A549 (cell line): ENCODE results near the gene UBE2U. TPM values are rescaled to one million over a fixed set of nuclear protein-coding genes. Genes with fewer than 3 reads are reported as not detected.

Source experiments
- ATAC-seq, 2 experiments: fragments of 200-7000 bp in 1 of 2; fragments of >200 bp in 1 of 2; cut with Nextera tagmentation in 1 of 2; cut with Tn5 transposase in 1 of 2; 3 replicates each; pipeline versions ENCODE4 v1.8.0 to v1.9.1; 2018 to 2020; ENCODE audit warnings: mild to moderate bottlenecking in 1 of 2, moderate library complexity in 1 of 2
- CTCF ChIA-PET: fragments of 300-600 bp; sonication (Branson Sonifier 250); formaldehyde crosslinking; extraction: SDS; loops from one replicate; lab custom pipeline; 2021; ENCODE audit warnings: antibody characterized with exemption, inconsistent platforms; lab: Yijun Ruan, JAX
- POLR2A ChIA-PET: fragments of 350-600 bp; formaldehyde crosslinking; extraction: SDS; loops from one replicate; lab custom pipeline; 2021; ENCODE audit warnings: antibody characterized with exemption, inconsistent platforms; lab: Yijun Ruan, JAX
- DNase-seq, 2 experiments: peaks; one replicate each; pipeline versions ENCODE4 v3.0.0 to v3.0.0-alpha.2; 2011 to 2016; ENCODE audit warnings: low read depth in 1 of 2, low spot score in 1 of 2
- FAIRE-seq: peaks from 2 replicates; lab custom pipeline; 2011; peaks lifted over from hg19 to GRCh38; lab: Jason Lieb, UNC
- H3K27ac ChIP-seq, 2 experiments: fragments of >200 bp; sonication (Bioruptor Twin); formaldehyde crosslinking; 3 replicates each; pipeline ENCODE4 v1.5.1; 2016 to 2017
- H3K4me1 ChIP-seq: fragments of >200 bp; sonication (Bioruptor Twin); formaldehyde crosslinking; 3 replicates; pipeline ENCODE4 v1.6.1; 2016
- H3K4me2 ChIP-seq: fragments of >200 bp; sonication (Bioruptor Twin); formaldehyde crosslinking; 3 replicates; pipeline ENCODE4 v1.6.1; 2016
- H3K4me3 ChIP-seq: fragments of >200 bp; sonication (Bioruptor Twin); formaldehyde crosslinking; 3 replicates; pipeline ENCODE4 v1.5.1; 2016
- H3K9me3 ChIP-seq: fragments of >200 bp; sonication (Bioruptor Twin); formaldehyde crosslinking; 3 replicates; pipeline ENCODE4 v1.6.1; 2016
- BHLHE40 ChIP-seq: IDR thresholded peaks from 2 replicates; pipeline ENCODE4 v1.6.1; 2012; ENCODE audit warnings: low read depth, low read length, inconsistent platforms
- CHD2 ChIP-seq: fragments of 150-350 bp; IDR thresholded peaks from 2 replicates; pipeline ENCODE4 v1.6.1; 2014; ENCODE audit warnings: low read length; ENCODE audit not compliant: partially characterized antibody
- EHMT2 ChIP-seq: fragments of 200-600 bp; sonication (generic); IDR thresholded peaks from 2 replicates; pipeline ENCODE4 v1.6.1; 2016; ENCODE audit warnings: antibody characterized with exemption, low read depth, mild to moderate bottlenecking, moderate library complexity
- EP300 ChIP-seq, 2 experiments: fragments of >200 bp; sonication (Bioruptor Twin); formaldehyde crosslinking; IDR thresholded peaks; 2 replicates in 1 of 2; 3 replicates in 1 of 2; pipeline ENCODE4 v1.6.1; 2016 to 2017
- ESRRA ChIP-seq: fragments of 150-350 bp; IDR thresholded peaks from 2 replicates; pipeline ENCODE4 v1.6.1; 2014; ENCODE audit warnings: mild to moderate bottlenecking, low read length, borderline replicate concordance
- FOSL2 ChIP-seq, 2 experiments: fragments of 450-650 bp in 1 of 2; fragments of >200 bp in 1 of 2; sonication (Bioruptor Twin) in 1 of 2; formaldehyde crosslinking; IDR thresholded peaks; 2 replicates each; pipeline versions ENCODE4 v1.5.0 to v1.6.1; 2016 to 2020; ENCODE audit warnings: mild to moderate bottlenecking in 1 of 2, moderate library complexity in 1 of 2
- HDAC2 ChIP-seq: fragments of 200-600 bp; sonication (generic); IDR thresholded peaks from 2 replicates; pipeline ENCODE4 v1.6.1; 2016
- HEYL ChIP-seq: fragments of 250-450 bp; sonication (Bioruptor Pico); IDR thresholded peaks from 2 replicates; pipeline ENCODE4 v1.8.0; 2021; ENCODE audit warnings: mild to moderate bottlenecking, moderate library complexity
- KDM1A ChIP-seq: fragments of 200-600 bp; sonication (generic); IDR thresholded peaks from 2 replicates; pipeline ENCODE4 v1.6.1; 2016; ENCODE audit warnings: low read depth, mild to moderate bottlenecking
- KDM5A ChIP-seq: fragments of 200-600 bp; sonication (generic); IDR thresholded peaks from 2 replicates; pipeline ENCODE4 v1.6.1; 2016; ENCODE audit warnings: antibody characterized with exemption, mild to moderate bottlenecking
- NPAS2 ChIP-seq: fragments of 250-450 bp; sonication (Bioruptor Pico); IDR thresholded peaks from 2 replicates; pipeline ENCODE4 v1.8.0; 2022; ENCODE audit warnings: mild to moderate bottlenecking, moderate library complexity, borderline replicate concordance
- NR3C1 ChIP-seq: fragments of >200 bp; sonication (Bioruptor Twin); formaldehyde crosslinking; IDR thresholded peaks from 3 replicates; pipeline ENCODE4 v1.6.1; 2017
- RARB ChIP-seq: fragments of 250-450 bp; sonication (Bioruptor Pico); IDR thresholded peaks from 2 replicates; pipeline ENCODE4 v1.8.0; 2021; ENCODE audit warnings: mild to moderate bottlenecking, moderate library complexity
- SMC3 ChIP-seq: fragments of >200 bp; sonication (Bioruptor Twin); formaldehyde crosslinking; IDR thresholded peaks from 3 replicates; pipeline ENCODE4 v1.6.1; 2018; ENCODE audit warnings: inconsistent platforms
- ZC3H11A ChIP-seq: fragments of 450-650 bp; IDR thresholded peaks from 2 replicates; pipeline ENCODE4 v1.6.1; 2014; ENCODE audit warnings: antibody characterized with exemption, mild to moderate bottlenecking
- ZFP36 ChIP-seq: fragments of 450-650 bp; IDR thresholded peaks from 2 replicates; pipeline ENCODE4 v1.6.1; 2014; ENCODE audit warnings: borderline replicate concordance; ENCODE audit not compliant: partially characterized antibody
- ZNF302 ChIP-seq: fragments of 250-450 bp; sonication (Bioruptor Pico); IDR thresholded peaks from 2 replicates; pipeline ENCODE4 v1.9.0; 2021; ENCODE audit warnings: inconsistent platforms, mild to moderate bottlenecking, moderate library complexity
- ZSCAN20 ChIP-seq: fragments of 250-450 bp; sonication (Bioruptor Pico); IDR thresholded peaks from 2 replicates; pipeline ENCODE4 v1.8.0; 2022; ENCODE audit warnings: mild to moderate bottlenecking, moderate library complexity
- WGBS: methylation state at CpG from one replicate; pipeline ENCODE4 v1.1.6; 2017; ENCODE audit errors: missing lambda C conversion rate; 5-methylcytosine and 5-hydroxymethylcytosine counted together
- polyA plus RNA-seq, 4 experiments: library from polyadenylated mRNA; depleted of rRNA in 3 of 4; stranded (reverse); fragments of >200 nt; fragmentation: RNase III in 1 of 4; extraction: RNeasy Plus Mini Kit Qiagen cat#74134 plus additional on column Dnase treatment in 1 of 4; gene quantifications; 2 replicates in 3 of 4; 3 replicates in 1 of 4; pipeline ENCODE4 v1.2.3, GENCODE V29; 2011 to 2017
- TF ChIP-seq, protein P1 (sequence below): fragments of 200-600 bp; sonication (generic); IDR thresholded peaks from 2 replicates; pipeline ENCODE4 v1.6.1; 2016; ENCODE audit warnings: antibody characterized with exemption, mild to moderate bottlenecking, moderate library complexity
- TF ChIP-seq, protein P2 (sequence below): fragments of >200 bp; sonication (Bioruptor Twin); formaldehyde crosslinking; IDR thresholded peaks from 3 replicates; pipeline ENCODE4 v1.6.1; 2016
- TF ChIP-seq, protein P3 (sequence below): fragments of >200 bp; sonication (Bioruptor Twin); formaldehyde crosslinking; IDR thresholded peaks from 3 replicates; pipeline ENCODE4 v1.5.1; 2016
- TF ChIP-seq, protein P4 (sequence below): fragments of 450-650 bp; IDR thresholded peaks from 2 replicates; pipeline ENCODE4 v1.6.1; 2014; ENCODE audit warnings: antibody characterized with exemption
- TF ChIP-seq, protein P5 (sequence below): IDR thresholded peaks from 2 replicates; pipeline ENCODE4 v1.6.1; 2012
- TF ChIP-seq, protein P6 (sequence below): IDR thresholded peaks from 2 replicates; pipeline ENCODE4 v1.6.1; 2012

The UBE2U gene
- polyA plus RNA-seq, 2 of the 4 experiments (the other 2 are of a cell fraction), result not detected

DNA sequence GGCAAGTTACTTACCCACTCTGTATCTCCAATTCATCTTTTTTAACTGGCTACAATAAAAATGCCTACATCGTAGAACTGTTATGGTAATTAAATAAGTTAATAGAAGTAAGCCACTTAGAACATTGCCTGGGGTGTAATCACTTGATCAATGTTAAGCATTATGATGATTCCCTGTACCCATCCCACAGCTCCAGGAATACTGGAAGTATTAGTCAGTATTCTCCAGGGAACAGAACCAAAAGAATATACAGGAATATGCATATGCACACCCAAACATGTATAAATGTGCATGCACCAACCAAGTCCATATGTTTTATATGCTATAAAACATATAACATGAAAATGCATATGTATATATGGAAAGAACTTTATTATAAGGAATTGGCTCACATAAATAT, 107.3 kb downstream of the UBE2U start:
- H3K4me1 ChIP-seq, result no peaks in the 10 kb centered on the region
- no peaks in the 10 kb centered on the region for H3K9me3 ChIP-seq
- FAIRE-seq, result no peak
- POLR2A ChIA-PET, result no interaction called here
- CTCF ChIA-PET, result no interaction called here
- WGBS, result 57% methylated on average over 1 of the region's 1 CpG
- DNase-seq, result no peak
- ATAC-seq, result no peak
- TF ChIP-seq NR3C1 (no peak), FOSL2 (IDR thresholded peaks at IDR 0.05) (no peak), FOSL2 (CRISPR knock-in tag; IDR thresholded peaks at IDR 0.05) (no peak), KDM5A (no peak), SMC3 (no peak), ZSCAN20 (CRISPR knock-in tag) (no peak), HEYL (CRISPR knock-in tag) (no peak), ZFP36 (no peak), NPAS2 (CRISPR knock-in tag) (no peak)
- TF ChIP-seq, protein P1, sequence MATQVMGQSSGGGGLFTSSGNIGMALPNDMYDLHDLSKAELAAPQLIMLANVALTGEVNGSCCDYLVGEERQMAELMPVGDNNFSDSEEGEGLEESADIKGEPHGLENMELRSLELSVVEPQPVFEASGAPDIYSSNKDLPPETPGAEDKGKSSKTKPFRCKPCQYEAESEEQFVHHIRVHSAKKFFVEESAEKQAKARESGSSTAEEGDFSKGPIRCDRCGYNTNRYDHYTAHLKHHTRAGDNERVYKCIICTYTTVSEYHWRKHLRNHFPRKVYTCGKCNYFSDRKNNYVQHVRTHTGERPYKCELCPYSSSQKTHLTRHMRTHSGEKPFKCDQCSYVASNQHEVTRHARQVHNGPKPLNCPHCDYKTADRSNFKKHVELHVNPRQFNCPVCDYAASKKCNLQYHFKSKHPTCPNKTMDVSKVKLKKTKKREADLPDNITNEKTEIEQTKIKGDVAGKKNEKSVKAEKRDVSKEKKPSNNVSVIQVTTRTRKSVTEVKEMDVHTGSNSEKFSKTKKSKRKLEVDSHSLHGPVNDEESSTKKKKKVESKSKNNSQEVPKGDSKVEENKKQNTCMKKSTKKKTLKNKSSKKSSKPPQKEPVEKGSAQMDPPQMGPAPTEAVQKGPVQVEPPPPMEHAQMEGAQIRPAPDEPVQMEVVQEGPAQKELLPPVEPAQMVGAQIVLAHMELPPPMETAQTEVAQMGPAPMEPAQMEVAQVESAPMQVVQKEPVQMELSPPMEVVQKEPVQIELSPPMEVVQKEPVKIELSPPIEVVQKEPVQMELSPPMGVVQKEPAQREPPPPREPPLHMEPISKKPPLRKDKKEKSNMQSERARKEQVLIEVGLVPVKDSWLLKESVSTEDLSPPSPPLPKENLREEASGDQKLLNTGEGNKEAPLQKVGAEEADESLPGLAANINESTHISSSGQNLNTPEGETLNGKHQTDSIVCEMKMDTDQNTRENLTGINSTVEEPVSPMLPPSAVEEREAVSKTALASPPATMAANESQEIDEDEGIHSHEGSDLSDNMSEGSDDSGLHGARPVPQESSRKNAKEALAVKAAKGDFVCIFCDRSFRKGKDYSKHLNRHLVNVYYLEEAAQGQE, result no peak
- TF ChIP-seq, protein P2, sequence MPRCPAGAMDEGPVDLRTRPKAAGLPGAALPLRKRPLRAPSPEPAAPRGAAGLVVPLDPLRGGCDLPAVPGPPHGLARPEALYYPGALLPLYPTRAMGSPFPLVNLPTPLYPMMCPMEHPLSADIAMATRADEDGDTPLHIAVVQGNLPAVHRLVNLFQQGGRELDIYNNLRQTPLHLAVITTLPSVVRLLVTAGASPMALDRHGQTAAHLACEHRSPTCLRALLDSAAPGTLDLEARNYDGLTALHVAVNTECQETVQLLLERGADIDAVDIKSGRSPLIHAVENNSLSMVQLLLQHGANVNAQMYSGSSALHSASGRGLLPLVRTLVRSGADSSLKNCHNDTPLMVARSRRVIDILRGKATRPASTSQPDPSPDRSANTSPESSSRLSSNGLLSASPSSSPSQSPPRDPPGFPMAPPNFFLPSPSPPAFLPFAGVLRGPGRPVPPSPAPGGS, result no peak
- TF ChIP-seq, all 56 proteins: peak for 0
- Histone ChIP-seq H3K27ac (no peak overlapping the region), H3K4me2 (no peak overlapping the region), H3K4me3 (no peak overlapping the region)

DNA sequence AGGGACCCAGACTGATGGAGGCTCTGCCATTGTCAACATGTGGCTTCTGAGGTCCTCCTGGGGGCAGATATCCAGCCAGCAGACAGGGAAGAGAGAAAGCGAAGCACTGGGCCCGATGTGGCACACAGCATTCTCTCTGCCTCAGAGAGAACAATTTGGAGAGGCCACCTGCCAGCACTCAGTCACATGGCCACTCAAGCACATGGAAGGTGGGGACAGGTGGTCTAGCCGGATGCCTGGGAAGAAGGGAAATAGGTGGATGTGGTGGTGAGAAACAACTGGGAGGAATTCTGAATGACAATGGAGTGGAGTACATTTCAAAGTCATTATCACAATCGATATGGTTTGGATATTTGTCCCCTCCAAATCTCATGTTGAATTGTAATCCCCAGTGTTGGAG, 109.0 kb downstream of the UBE2U start:
- H3K4me3 ChIP-seq, result no peak overlapping the region
- no peaks in the 10 kb centered on the region for H3K9me3 ChIP-seq
- POLR2A ChIA-PET, result no interaction called here
- 66% methylated on average over 4 of the region's 4 CpGs for WGBS
- FAIRE-seq (no peak), DNase-seq (no peak), ATAC-seq (no peak)
- no peaks in the 10 kb centered on the region for H3K4me1 ChIP-seq
- CTCF ChIA-PET, result interaction anchor here (1.0 kb wide), 1 partner anchor 14 kb away, joined by 3 read pairs; no protein-coding TSS in a partner anchor
- no peak overlapping the region for H3K4me2 ChIP-seq
- H3K27ac ChIP-seq, result no peak overlapping the region
- no peak for TF ChIP-seq EHMT2
- no peak for TF ChIP-seq ZNF302 (CRISPR knock-in tag)
- no peak for TF ChIP-seq KDM5A
- TF ChIP-seq ZFP36, result no peak
- TF ChIP-seq, protein P1, result no peak
- TF ChIP-seq, protein P3, sequence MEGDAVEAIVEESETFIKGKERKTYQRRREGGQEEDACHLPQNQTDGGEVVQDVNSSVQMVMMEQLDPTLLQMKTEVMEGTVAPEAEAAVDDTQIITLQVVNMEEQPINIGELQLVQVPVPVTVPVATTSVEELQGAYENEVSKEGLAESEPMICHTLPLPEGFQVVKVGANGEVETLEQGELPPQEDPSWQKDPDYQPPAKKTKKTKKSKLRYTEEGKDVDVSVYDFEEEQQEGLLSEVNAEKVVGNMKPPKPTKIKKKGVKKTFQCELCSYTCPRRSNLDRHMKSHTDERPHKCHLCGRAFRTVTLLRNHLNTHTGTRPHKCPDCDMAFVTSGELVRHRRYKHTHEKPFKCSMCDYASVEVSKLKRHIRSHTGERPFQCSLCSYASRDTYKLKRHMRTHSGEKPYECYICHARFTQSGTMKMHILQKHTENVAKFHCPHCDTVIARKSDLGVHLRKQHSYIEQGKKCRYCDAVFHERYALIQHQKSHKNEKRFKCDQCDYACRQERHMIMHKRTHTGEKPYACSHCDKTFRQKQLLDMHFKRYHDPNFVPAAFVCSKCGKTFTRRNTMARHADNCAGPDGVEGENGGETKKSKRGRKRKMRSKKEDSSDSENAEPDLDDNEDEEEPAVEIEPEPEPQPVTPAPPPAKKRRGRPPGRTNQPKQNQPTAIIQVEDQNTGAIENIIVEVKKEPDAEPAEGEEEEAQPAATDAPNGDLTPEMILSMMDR, result no peak
- TF ChIP-seq RARB, result no peak
- TF ChIP-seq HDAC2, result no peak
- TF ChIP-seq, protein P4, sequence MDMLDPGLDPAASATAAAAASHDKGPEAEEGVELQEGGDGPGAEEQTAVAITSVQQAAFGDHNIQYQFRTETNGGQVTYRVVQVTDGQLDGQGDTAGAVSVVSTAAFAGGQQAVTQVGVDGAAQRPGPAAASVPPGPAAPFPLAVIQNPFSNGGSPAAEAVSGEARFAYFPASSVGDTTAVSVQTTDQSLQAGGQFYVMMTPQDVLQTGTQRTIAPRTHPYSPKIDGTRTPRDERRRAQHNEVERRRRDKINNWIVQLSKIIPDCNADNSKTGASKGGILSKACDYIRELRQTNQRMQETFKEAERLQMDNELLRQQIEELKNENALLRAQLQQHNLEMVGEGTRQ, result no peak
- TF ChIP-seq ZC3H11A, result no peak
- TF ChIP-seq KDM1A, result no peak
- TF ChIP-seq, protein P5, sequence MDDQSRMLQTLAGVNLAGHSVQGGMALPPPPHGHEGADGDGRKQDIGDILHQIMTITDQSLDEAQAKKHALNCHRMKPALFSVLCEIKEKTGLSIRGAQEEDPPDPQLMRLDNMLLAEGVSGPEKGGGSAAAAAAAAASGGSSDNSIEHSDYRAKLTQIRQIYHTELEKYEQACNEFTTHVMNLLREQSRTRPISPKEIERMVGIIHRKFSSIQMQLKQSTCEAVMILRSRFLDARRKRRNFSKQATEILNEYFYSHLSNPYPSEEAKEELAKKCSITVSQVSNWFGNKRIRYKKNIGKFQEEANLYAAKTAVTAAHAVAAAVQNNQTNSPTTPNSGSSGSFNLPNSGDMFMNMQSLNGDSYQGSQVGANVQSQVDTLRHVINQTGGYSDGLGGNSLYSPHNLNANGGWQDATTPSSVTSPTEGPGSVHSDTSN, result no peak
- no peak for TF ChIP-seq ESRRA
- no peak for TF ChIP-seq HEYL (CRISPR knock-in tag)
- TF ChIP-seq, protein P6, sequence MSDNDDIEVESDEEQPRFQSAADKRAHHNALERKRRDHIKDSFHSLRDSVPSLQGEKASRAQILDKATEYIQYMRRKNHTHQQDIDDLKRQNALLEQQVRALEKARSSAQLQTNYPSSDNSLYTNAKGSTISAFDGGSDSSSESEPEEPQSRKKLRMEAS, result no peak
- no peak for TF ChIP-seq BHLHE40
- no peak for TF ChIP-seq CHD2
- TF ChIP-seq EP300 (IDR thresholded peaks at IDR 0.05), result no peak
